ENCODE results near the gene DGCR8. TPM values are rescaled to one million over a fixed set of nuclear protein-coding genes. Genes with fewer than 3 reads are reported as not detected.

The DGCR8 gene
- total RNA-seq, 4 donors from 2014 or later: 9.8 to 27.9 (median 14.7) TPM

- no peak for TF ChIP-seq CTCF (IDR thresholded peaks at IDR 0.05; ENCODE audit: low read depth)
Observed at GRCh38 chr22:20135806-20136602, 56.0 kb downstream of the DGCR8 start.

GRCh38 chr22:20136603-20136873 is 56.5 kb downstream of the DGCR8 start:
- TF ChIP-seq CTCF (IDR thresholded peaks at IDR 0.05; ENCODE audit: low read depth): no peak

GRCh38 chr22:20137113-20137512 is 57.1 kb downstream of the DGCR8 start:
- TF ChIP-seq CTCF (IDR thresholded peaks at IDR 0.05; ENCODE audit: low read depth): no peak

- TF ChIP-seq CTCF (IDR thresholded peaks at IDR 0.05; ENCODE audit: low read depth): no peak
Observed at GRCh38 chr22:20137671-20138416, 57.8 kb downstream of the DGCR8 start.

- TF ChIP-seq CTCF (IDR thresholded peaks at IDR 0.05; ENCODE audit: low read depth): no peak
Observed at GRCh38 chr22:20138417-20138738, 58.3 kb downstream of the DGCR8 start.

GRCh38 chr22:20138868-20139267 is 58.8 kb downstream of the DGCR8 start:
- TF ChIP-seq CTCF (IDR thresholded peaks at IDR 0.05; ENCODE audit: low read depth): no peak

GRCh38 chr22:20139391-20140106 is 59.5 kb downstream of the DGCR8 start:
- no peak for TF ChIP-seq CTCF (IDR thresholded peaks at IDR 0.05; ENCODE audit: low read depth)

Data from subcutaneous adipose tissue (tissue), 4 donors.